GM19324 (cell line): Measurements from ENCODE around the gene LYRM1.
"Not testable (repeated sequence)": the region's sequence is repeated elsewhere in the genome, so short reads cannot be mapped to it uniquely, and the experiment has no call there.

Source experiments
- ATAC-seq: cut with Tn5 transposase; IDR thresholded peaks from one replicate; pipeline ENCODE4 v1.9.1; 2021; ENCODE audit warnings: mild to moderate bottlenecking, moderate library complexity; ENCODE audit not compliant: unreplicated experiment, low FRiP score

The LYRM1 gene

DNA sequence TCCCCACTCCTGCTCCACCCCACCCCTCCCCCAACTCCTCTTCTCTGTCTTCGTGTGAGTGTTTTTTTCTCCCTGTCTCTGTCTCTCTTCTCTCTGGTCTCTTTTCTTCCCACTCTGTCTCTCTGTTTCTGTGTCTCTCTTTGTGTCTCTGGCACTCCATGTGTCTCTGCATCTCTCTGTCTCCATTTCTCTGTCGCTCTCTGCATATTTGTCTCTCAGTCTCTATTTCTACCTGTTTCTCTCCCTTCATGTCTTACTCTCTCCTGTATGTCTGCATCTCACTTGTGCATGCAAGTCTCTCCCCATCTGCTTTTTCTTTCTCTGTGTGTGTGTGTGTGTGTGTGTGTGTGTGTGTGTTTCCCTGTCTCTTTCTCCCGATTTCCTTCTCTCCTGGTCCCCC is 68.2 kb downstream of the LYRM1 start:
- no peak for ATAC-seq

DNA sequence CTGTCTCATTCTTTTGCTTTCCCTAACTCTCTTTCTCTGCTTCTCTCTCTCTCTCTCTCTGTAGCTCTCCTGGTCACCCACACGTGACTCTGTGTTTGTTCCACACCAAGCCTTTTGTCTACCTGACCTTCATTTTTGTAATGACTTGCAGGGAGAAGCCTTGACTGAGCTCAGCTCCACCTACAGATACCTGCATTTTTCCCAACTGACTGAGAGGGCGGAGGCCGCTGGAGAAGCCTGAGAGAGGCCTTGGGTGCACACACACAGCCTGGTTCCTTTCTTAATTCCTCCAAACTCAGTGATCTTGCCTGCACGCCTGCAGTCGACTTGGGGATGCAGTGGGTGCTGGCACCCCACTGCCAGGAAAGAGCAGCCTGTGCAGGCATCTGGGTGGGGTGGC is 68.8 kb downstream of the LYRM1 start:
- ATAC-seq = no peak

DNA sequence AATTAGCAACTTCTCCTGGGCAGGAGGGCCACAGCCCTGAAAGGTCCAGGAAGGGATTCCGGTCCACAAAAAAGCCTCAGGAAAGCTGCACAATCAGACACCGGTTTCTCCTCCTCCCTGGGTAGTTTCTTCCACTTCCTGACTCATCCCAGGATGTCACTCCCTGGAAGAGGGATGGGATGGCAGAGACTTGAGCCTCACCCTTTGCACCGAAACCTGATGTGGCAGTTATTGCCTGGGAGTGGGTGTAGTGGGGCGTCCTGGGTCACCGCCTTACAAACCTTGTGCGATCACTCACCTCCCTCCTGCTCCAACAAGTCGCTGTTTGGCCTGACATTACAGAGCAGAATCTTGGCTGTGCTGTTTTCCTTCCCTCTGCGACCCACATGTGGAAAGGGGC is 70.8 kb downstream of the LYRM1 start:
- ATAC-seq = no peak

DNA sequence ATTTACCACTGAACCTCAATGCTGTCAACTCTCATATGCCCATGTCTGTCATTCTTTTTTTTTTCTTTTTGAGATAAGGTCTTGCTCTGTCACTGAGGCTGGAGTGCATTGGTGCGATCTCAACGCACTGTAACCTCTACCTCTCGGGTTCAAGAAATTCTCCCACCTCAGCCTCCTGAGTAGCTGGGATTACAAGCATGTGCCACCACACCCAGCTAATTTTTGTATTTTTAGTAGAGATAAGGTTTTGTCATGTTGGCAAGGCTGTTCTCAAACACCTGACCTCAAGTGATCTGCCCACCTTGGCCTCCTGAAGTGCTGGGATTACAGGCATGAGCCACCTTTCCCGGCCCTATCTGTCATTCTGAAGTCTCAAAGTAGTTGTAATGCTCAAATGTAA is 72.6 kb downstream of the LYRM1 start:
- ATAC-seq = not testable (repeated sequence)
